IMR-90 (cell line): Measurements from ENCODE around the gene ZNF276. TPM values are rescaled to one million over a fixed set of nuclear protein-coding genes. Genes with fewer than 3 reads are reported as not detected.
A peak's percentile ranks its signal among the peaks of the same experiment; 100 is the strongest.
"Not testable (repeated sequence)": the region's sequence is repeated elsewhere in the genome, so short reads cannot be mapped to it uniquely, and the experiment has no call there.

Experiments
- ATAC-seq: fragments of 200-7000 bp; cut with Tn5 transposase; 2 replicates; pipeline ENCODE4 v1.9.1; 2020; ENCODE audit warnings: low read depth, mild to moderate bottlenecking, moderate library complexity
- BruUV-seq: library from RNA; stranded (reverse); fragments of 400-500 nt; replicated peaks from 2 replicates; lab custom pipeline; 2021; lab: Mats Ljungman, UMichigan
- CTCF ChIA-PET: fragments of 300-600 bp; formaldehyde crosslinking; extraction: SDS; loops from one replicate; lab custom pipeline; 2021; ENCODE audit warnings: antibody characterized with exemption; lab: Yijun Ruan, JAX
- POLR2A ChIA-PET: fragments of 300-600 bp; sonication (Branson Sonifier 250); formaldehyde crosslinking; loops from one replicate; lab custom pipeline; 2022; ENCODE audit warnings: antibody characterized with exemption; ENCODE audit not compliant: unreplicated experiment; lab: Charles Lee
- DNase-seq: peaks from one replicate; pipeline ENCODE4 v3.0.0; 2013
- H2AFZ ChIP-seq: replicated peaks from 2 replicates; pipeline ENCODE3; 2013; ENCODE audit warnings: low read length, mild to moderate bottlenecking; ENCODE audit not compliant: poor library complexity
- H2AK5ac ChIP-seq: 2 replicates; pipeline ENCODE4 v1.6.1; 2013; ENCODE audit warnings: low read depth, low read length, inconsistent platforms
- H2AK9ac ChIP-seq: replicated peaks from 2 replicates; pipeline ENCODE3; 2013; ENCODE audit warnings: mild to moderate bottlenecking, low read depth, low read length, moderate library complexity; ENCODE audit not compliant: poor library complexity
- H2BK120ac ChIP-seq: 2 replicates; pipeline ENCODE4 v1.6.1; 2013; ENCODE audit warnings: low read depth, low read length, inconsistent platforms
- H2BK15ac ChIP-seq: 3 replicates; pipeline ENCODE4 v1.6.1; 2013; ENCODE audit warnings: low read depth, low read length, inconsistent platforms
- H2BK20ac ChIP-seq: 2 replicates; pipeline ENCODE4 v1.6.1; 2013; ENCODE audit warnings: low read depth, mild to moderate bottlenecking, inconsistent platforms, low read length, moderate library complexity
- H2BK5ac ChIP-seq: 2 replicates; pipeline ENCODE4 v1.6.1; 2013; ENCODE audit warnings: mild to moderate bottlenecking, low read depth, low read length, inconsistent platforms; ENCODE audit not compliant: poor library complexity, severe bottlenecking
- H3K14ac ChIP-seq: replicated peaks from 2 replicates; pipeline ENCODE4 v1.6.1; 2013; ENCODE audit warnings: low read depth, low read length, inconsistent platforms
- H3K18ac ChIP-seq: 2 replicates; pipeline ENCODE4 v1.6.1; 2013; ENCODE audit warnings: low read depth, low read length, control low read depth
- H3K23ac ChIP-seq: 2 replicates; pipeline ENCODE4 v1.6.1; 2013; ENCODE audit warnings: low read depth, low read length, inconsistent platforms
- H3K27ac ChIP-seq: 2 replicates; pipeline ENCODE4 v1.5.1; 2013; ENCODE audit warnings: mild to moderate bottlenecking, control low read depth, low read length; ENCODE audit not compliant: insufficient read depth
- H3K27me3 ChIP-seq: 2 replicates; pipeline ENCODE4 v1.6.1; 2013; ENCODE audit warnings: low read length; ENCODE audit not compliant: control insufficient read depth, insufficient read depth
- H3K36me3 ChIP-seq: 2 replicates; pipeline ENCODE4 v1.6.1; 2013; ENCODE audit warnings: low read length, mixed read lengths; ENCODE audit not compliant: control insufficient read depth, insufficient read depth
- H3K4ac ChIP-seq: 2 replicates; pipeline ENCODE4 v1.6.1; 2013; ENCODE audit warnings: low read depth, low read length, inconsistent platforms
- H3K4me1 ChIP-seq: 2 replicates; pipeline ENCODE4 v1.6.1; 2013; ENCODE audit warnings: low read length, mixed read lengths; ENCODE audit not compliant: control insufficient read depth, insufficient read depth
- H3K4me2 ChIP-seq: 2 replicates; pipeline ENCODE4 v1.6.1; 2013; ENCODE audit warnings: low read depth, mild to moderate bottlenecking, control low read depth, low read length, moderate library complexity
- H3K4me3 ChIP-seq: 2 replicates; pipeline ENCODE4 v1.5.1; 2013; ENCODE audit warnings: low read depth, mild to moderate bottlenecking, control low read depth, low read length, moderate library complexity; ENCODE audit not compliant: insufficient read depth
- H3K56ac ChIP-seq: 2 replicates; pipeline ENCODE4 v1.6.1; 2013; ENCODE audit warnings: low read length, inconsistent platforms; ENCODE audit not compliant: insufficient read depth; ENCODE audit errors: extremely low read depth
- H3K79me1 ChIP-seq, 2 experiments: 2 replicates each; pipeline ENCODE4 v1.6.1; 2013; ENCODE audit warnings: low read length in 2 of 2, inconsistent platforms in 1 of 2, low read depth in 1 of 2
- H3K9ac ChIP-seq: 2 replicates; pipeline ENCODE4 v1.6.1; 2013; ENCODE audit warnings: low read depth, low read length, control low read depth
- H3K9me1 ChIP-seq: 2 replicates; pipeline ENCODE4 v1.6.1; 2013; ENCODE audit warnings: low read length, inconsistent platforms; ENCODE audit not compliant: insufficient read depth
- H3K9me3 ChIP-seq: 2 replicates; pipeline ENCODE4 v1.6.1; 2013; ENCODE audit warnings: low read length; ENCODE audit not compliant: control insufficient read depth, insufficient read depth
- H4K20me1 ChIP-seq: 2 replicates; pipeline ENCODE4 v1.6.1; 2013; ENCODE audit warnings: low read length, inconsistent platforms; ENCODE audit not compliant: insufficient read depth
- H4K5ac ChIP-seq: 2 replicates; pipeline ENCODE4 v1.6.1; 2013; ENCODE audit warnings: mild to moderate bottlenecking, low read depth, low read length, control low read depth
- H4K8ac ChIP-seq, 2 experiments: 2 replicates each; pipeline ENCODE4 v1.6.1; 2013; ENCODE audit warnings: low read depth in 2 of 2, low read length in 2 of 2, control low read depth in 1 of 2, inconsistent platforms in 1 of 2
- H4K91ac ChIP-seq: 2 replicates; pipeline ENCODE4 v1.6.1; 2013; ENCODE audit warnings: low read depth, low read length, inconsistent platforms; ENCODE audit not compliant: insufficient read depth
- WGBS, 2 experiments: methylation state at CpG; one replicate each; pipeline versions ENCODE4 v1.1.5 to v1.1.7; 2013; ENCODE audit warnings: missing lambda C conversion rate in 2 of 2; ENCODE audit not compliant: insufficient read length in 1 of 2; ENCODE audit errors: extremely low coverage in 2 of 2; 5-methylcytosine and 5-hydroxymethylcytosine counted together
- dilution Hi-C: fragments of 300-500 bp; cut with HindIII; formaldehyde crosslinking; loops from one replicate; pipeline ENCODE4 v1.14.3; 2018; ENCODE audit warnings: low sequenced_read_pairs; ENCODE audit not compliant: unreplicated experiment
- in situ Hi-C: fragments of 300-500 bp; cut with MboI; formaldehyde crosslinking; loops from 3 replicates; pipeline ENCODE4 v1.14.3; 2019; ENCODE audit warnings: low sequenced_read_pairs, inconsistent platforms, mixed read lengths
- intact Hi-C: fragments of 100-400 bp; cut with micrococcal nuclease; formaldehyde crosslinking; loops from 2 replicates; pipeline ENCODE4 v1.10.0; 2022
- polyA plus RNA-seq, 3 experiments: library from polyadenylated mRNA; depleted of rRNA; stranded (reverse); fragments of >200 nt; gene quantifications; 2 replicates each; pipeline ENCODE4 v1.2.3, GENCODE V29; 2012; ENCODE audit warnings: low replicate concordance in 1 of 3
- total RNA-seq: library from RNA; depleted of rRNA; stranded (reverse); fragments of >200 nt; gene quantifications from 2 replicates; pipeline ENCODE4 v1.2.3, GENCODE V29; 2012

Gene ZNF276
- total and polyA plus RNA-seq, 2 of the 4 experiments (the other 2 are of a cell fraction): 4.1 to 18.6 TPM

- H3K23ac ChIP-seq, H3K4me2 ChIP-seq, H3K4ac ChIP-seq, H3K9me3 ChIP-seq, H3K18ac ChIP-seq, H2BK5ac ChIP-seq, POLR2A ChIA-PET, DNase-seq, H4K91ac ChIP-seq, H2BK20ac ChIP-seq, H3K9me1 ChIP-seq, ATAC-seq, H2AK9ac ChIP-seq, in situ Hi-C loops, BruUV-seq, H3K4me1 ChIP-seq, H3K14ac ChIP-seq, H3K9ac ChIP-seq, H3K27me3 ChIP-seq, H4K8ac ChIP-seq, intact Hi-C loops, H3K4me3 ChIP-seq, H2AFZ ChIP-seq, H3K56ac ChIP-seq, H2BK120ac ChIP-seq, H2AK5ac ChIP-seq, H4K5ac ChIP-seq, dilution Hi-C loops, H2BK15ac ChIP-seq, H3K27ac ChIP-seq: not testable (repeated sequence)
- H3K79me1 ChIP-seq: peaks cover 5 to 20% of the 10 kb centered on the region in 2 experiments; a peak in 2 of 4 replicates
- H3K36me3 ChIP-seq: peaks cover 25% of the 10 kb centered on the region
- CTCF ChIA-PET: interaction anchor here (3.2 kb wide), 1 partner anchor 162 kb away, joined by 19 read pairs; no protein-coding TSS in a partner anchor
- WGBS, 2 experiments: no CpG with 5 or more reads among the region's 14 CpGs
- H4K20me1 ChIP-seq: peaks cover 28% of the 10 kb centered on the region
These were observed 22.6 kb upstream of the ZNF276 start for GRCh38 chr16:89698717-89699116.

GRCh38 chr16:89699629-89700099 is 21.7 kb upstream of the ZNF276 start:
- H2BK15ac ChIP-seq, H3K14ac ChIP-seq, POLR2A ChIA-PET, H3K18ac ChIP-seq, H3K23ac ChIP-seq, H3K9ac ChIP-seq, H3K9me3 ChIP-seq, H4K5ac ChIP-seq, H3K4me1 ChIP-seq, dilution Hi-C loops, DNase-seq, H4K8ac ChIP-seq, in situ Hi-C loops, BruUV-seq, H2BK20ac ChIP-seq, H3K27ac ChIP-seq, H3K56ac ChIP-seq, H3K4ac ChIP-seq, H3K9me1 ChIP-seq, H3K27me3 ChIP-seq, H2BK120ac ChIP-seq, H3K4me3 ChIP-seq, H2AK9ac ChIP-seq, H2BK5ac ChIP-seq, H4K91ac ChIP-seq: not testable (repeated sequence)
- WGBS, 2 experiments: no CpG with 5 or more reads among the region's 18 CpGs
- Histone ChIP-seq H3K79me1 (peaks cover 5 to 20% of the 10 kb centered on the region in 2 experiments; a peak in 2 of 4 replicates), H2AK5ac (peak overlapping the region; percentile 14; the same call in 1 of the 2 replicates), H3K4me2 (peak overlapping the region; percentile 24; the same call in 1 of the 2 replicates), H4K20me1 (peaks cover 28% of the 10 kb centered on the region), H3K36me3 (peaks cover 17% of the 10 kb centered on the region; the same call in 1 of the 2 replicates), H2AFZ (peak overlapping the region; percentile 78)
- intact Hi-C loops: loop anchor here (2.0 kb wide), 2 partner anchors 93 to 161 kb away; no protein-coding TSS in a partner anchor
- peak; percentile 0; the same call in 1 of the 2 replicates for ATAC-seq
- CTCF ChIA-PET: interaction anchor here (0.7 to 3.2 kb wide), 5 partner anchors 13 to 161 kb away, joined by 3 to 19 read pairs (median 3); partner anchors contain the start of gene CDK10
